GM18511 (cell line): Measurements from ENCODE around the gene ADARB2.

Experiments
- ATAC-seq: cut with Tn5 transposase; IDR thresholded peaks from one replicate; pipeline ENCODE4 v1.9.1; 2021; ENCODE audit warnings: mild to moderate bottlenecking, moderate library complexity; ENCODE audit not compliant: unreplicated experiment

ADARB2 gene

DNA sequence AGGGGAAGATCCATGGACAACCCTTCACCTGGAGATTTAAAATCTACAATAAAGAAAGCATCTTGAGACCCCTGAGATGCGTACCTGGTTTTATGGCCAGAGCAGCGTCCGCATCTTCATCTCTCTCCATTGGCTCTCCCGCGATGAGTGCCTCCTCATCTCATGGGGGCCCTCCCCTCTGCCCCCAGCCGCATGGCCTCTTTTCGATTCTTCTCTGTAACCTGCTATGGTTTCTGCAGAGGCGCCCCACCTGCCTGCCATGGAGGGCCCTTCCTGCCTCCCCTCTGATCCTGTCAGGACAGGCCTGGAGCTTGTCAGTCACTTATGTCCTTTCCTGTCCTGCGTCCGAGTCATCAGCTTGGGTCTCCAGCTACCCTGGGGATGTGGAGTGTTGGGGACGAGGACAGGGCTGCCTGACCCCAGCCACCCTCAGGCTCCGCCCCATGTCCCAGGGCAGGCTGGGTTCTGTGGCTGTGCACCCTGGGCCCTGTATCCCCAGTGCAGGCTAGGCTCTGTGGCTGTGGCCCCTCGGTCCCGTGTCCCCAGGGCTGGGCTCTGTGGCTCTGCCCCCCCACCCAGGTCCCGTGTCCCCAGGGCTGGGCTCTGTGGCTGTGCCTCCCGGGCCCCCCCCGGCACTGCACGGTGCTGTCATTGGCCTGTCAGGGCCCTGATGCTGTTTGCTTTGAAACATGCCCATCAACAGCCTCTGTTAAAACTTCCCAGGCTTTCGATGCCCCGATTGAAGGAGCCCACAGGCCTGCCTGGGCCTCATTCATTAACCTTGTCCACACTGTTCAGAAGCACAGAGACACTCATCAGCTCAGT, 581.3 kb downstream of the ADARB2 start:
- ATAC-seq = no peak

DNA sequence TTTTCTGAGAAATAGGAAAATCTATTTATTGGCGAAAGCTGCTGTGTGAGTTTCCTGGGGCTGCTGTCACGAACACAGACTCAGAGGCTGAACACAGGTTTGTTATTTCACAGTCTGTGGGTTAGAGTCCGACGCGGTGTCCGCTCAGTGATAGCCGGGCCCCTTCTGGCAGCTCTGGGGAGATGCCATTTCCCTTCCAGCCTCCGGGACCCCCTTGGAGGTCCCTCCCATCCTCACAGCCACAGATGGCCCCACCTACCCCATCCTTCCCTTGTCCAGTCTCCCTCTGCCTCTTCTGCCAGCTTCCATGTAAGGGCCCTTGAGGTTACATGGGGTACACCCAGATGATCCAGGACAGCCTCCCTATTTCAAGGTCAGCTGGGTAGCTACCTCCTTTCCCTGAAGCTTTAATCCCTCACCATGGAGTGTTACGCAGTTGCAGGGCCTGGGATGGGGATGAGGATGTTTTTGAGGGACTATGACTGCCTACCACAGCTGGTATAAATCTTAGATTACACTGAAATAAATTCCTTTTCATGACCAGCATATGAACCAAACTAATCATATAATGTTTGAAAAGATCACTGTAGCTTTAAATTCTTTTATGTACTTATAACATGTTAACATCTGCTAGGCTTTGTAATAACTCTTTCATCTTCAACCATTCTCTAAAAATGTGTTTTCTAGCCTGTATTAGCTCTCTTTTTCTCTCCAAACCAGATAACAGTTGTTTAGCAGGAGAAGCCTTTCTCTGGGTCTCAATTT, 582.6 kb downstream of the ADARB2 start:
- ATAC-seq = no peak

- ATAC-seq = no peak
These were observed 583.4 kb downstream of the ADARB2 start for GRCh38 chr10:1153805-1154351.

DNA sequence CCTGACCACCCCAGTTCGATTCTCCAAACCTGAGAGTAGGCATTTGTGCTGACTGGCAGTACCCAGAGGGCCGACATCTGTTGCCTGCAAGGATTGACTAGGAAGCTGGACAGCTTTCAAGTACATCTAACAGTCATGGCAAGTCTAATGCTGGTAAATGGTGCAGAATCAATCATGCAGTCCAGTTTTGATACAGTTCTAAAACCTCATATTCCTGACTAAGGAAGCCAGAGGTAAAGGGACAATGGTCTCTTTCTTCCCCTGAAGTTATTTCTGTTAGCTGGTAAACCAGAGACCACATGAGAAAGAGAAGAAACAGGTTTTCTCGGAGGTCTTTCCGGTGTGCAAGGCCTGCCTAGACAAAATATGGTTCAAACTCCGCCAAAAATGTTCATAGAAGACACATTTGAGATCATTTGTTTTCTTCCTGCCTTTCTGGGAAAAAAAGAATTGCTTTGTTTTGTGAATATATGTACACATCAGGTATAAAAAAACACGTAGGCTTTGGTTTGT, 584.0 kb downstream of the ADARB2 start:
- no peak for ATAC-seq

DNA sequence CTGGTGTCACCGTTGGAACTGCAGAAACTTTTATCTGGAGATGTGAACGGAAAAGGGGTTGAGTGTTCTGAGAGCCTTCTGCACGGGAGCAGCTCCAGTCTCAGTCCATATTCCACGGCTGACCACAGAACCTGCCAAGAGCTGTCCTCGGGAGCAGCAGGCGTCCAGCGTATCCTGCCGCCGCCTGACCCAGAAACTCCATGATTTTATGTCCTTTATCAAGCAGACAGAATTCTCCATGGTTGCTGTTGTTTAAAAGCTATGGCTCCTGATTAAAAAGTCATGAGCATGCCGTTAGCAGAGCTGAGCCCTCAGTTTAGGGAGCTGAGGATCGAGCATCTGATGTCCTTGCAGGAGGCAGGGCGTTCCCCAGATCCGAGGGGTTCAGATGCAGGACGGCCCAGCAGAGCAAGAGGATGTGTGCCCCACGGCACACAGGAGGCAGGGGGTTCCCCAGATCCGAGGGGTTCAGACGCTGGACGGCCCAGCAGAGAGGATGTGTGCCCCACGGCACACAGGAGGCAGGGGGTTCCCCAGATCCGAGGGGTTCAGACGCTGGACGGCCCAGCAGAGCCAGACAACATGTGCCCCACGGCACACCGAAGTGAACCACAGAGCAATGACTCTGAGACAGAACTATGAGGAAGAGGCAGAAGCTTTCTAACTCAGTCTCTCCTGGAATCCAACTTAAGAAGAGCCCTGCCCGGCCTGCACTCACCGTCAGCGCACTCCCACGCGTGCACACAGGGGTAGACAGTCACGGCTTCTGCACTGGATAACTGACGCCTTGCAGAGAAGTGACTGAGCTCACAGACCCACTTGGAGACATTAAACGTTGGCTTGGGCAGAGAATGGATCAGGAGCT, 584.7 kb downstream of the ADARB2 start:
- no peak for ATAC-seq

DNA sequence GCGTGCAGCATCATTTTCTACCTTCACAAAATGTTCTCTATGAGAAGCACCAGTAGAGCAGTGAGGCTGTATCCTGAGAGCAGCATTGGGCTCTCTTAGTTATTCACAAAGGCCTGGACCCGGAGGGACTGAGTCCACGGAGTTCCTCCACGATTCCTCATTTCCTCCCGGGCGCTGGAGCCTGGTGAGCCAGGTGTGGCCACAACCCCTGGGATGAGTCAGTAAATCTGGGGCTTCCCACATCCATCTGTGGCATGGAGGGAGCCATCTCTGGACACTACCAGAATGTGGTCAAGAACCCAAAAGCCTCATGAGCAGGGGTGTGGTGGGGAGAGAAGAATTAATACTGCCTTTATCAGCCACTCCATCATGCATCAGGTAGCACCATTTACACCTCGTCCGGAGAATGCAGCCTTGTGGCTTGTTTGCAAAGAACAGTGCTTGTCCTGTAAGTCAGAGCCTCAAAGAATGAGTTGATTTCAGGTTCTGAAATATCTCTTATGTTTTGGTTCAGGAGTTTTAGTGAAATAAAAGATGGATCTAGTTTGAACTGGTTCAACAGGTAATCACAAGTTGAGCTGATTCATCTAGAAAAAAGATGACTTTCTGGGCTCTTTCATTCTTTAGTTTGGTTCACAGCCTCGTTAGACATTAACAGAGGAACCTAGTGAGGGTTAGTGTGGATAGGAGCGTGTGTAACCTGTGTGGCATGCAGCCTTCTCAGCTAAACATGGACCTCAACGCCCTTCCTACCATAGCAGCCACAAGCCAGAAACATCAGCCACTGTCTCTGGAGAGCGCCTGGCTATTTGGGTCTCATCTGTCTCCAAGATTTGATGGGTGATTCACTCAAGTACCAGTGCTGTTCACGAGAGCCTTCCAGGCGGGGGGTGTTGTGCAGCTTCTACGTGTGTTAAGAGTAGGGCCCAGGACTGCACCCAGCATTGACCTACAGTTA, 586.0 kb downstream of the ADARB2 start:
- ATAC-seq = peak; percentile 80

GRCh38 chr10:1150638-1150955, 586.7 kb downstream of the ADARB2 start:
- ATAC-seq = no peak

GRCh38 chr10:1149793-1150637, 587.3 kb downstream of the ADARB2 start:
- no peak for ATAC-seq

- ATAC-seq = no peak
These were observed 588.3 kb downstream of the ADARB2 start for GRCh38 chr10:1148855-1149605.

DNA sequence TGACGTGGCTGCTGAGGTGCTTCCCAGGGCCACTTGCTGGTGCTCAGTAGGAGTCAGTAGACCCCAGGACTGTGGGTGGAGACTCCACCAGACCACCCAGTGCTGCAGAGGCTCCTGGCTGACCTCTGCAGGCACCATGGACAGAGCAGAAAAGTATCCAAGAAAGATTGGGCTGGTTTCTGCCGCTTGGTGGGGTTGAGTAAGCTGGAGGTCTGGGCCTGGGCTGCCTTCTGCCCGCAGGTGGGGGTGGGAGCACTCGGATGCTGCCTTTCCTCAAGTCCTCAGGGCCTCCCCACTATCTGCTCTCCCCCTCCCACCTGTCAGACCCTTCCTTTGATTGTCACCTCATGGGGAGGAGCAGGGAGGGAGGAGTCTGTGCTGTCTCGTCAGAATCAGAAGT, 589.5 kb downstream of the ADARB2 start:
- ATAC-seq = no peak

DNA sequence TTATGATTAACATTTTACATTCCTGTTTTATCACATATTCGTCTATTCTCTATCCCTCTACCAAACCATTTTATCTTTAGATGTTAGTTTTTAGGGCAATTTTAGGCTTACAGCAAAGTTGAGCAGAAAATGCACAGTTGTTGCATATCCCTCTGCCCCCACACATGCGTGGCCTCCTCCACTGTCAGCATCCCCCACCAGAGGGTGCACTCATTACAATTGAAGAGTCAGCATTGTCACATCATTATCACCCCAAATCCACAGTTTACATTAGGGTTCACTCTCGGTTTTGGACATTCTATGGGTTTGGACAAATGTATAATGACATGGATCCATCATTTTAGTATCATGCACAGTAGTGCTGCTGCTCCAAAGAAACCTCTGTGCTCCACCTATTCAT, 594.7 kb downstream of the ADARB2 start:
- no peak for ATAC-seq

DNA sequence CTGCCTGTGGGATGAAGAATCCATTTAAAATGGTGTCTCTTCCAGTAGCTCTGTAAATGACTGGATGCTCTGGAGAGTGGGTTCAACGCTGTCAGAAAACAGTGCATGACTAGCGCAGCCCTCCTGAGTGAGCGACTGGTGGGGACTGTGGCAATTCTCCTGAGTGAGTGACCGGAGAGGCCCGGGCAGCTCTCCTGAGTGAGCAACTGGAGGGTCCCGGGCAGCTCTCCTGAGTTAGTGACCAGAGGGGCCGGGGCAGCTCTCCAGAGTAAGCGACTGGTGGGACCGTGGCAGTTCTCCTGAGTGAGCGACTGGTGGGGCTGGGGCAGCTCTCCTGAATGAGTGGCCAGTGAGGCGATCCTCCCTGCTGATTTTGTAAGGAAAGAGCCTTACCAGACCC, 595.6 kb downstream of the ADARB2 start:
- ATAC-seq = no peak

DNA sequence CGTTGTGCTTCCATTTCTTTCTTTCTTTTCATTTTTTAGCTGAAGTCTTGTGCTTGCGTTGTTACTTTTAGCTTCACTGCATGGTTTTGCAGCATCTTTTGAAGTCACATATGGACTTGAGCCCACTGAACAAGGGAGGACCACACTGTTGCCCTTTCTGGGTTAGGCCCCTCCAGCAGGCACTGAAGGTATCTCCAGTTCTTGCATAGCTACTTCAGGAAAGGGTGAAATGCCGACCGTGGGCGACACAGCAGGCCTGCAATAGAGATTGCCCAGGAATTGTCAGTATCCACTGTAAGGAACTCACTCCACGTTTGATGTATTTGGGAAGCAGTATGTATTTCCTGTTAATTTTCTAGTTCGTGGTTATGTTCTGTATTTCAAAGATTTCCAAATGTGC, 596.1 kb downstream of the ADARB2 start:
- no peak for ATAC-seq

DNA sequence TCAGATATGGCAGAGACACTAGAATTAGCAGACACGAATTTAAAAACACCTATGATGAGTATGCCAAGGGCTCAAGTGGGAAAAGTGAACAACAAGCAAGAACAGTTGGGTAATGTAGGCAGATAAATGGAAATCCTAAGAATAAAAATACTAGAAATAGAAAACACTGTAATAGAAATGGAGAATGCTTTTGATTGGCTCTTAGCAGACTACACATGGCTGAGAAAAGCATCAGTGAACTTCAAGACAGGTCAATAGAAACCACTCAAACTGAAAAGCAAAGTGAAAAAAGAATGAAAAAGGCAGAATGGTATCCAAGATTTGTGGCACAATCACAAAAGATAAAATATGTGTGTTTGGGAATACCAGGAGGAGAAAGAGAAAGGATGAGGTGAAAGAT, 598.8 kb downstream of the ADARB2 start:
- ATAC-seq = no peak

DNA sequence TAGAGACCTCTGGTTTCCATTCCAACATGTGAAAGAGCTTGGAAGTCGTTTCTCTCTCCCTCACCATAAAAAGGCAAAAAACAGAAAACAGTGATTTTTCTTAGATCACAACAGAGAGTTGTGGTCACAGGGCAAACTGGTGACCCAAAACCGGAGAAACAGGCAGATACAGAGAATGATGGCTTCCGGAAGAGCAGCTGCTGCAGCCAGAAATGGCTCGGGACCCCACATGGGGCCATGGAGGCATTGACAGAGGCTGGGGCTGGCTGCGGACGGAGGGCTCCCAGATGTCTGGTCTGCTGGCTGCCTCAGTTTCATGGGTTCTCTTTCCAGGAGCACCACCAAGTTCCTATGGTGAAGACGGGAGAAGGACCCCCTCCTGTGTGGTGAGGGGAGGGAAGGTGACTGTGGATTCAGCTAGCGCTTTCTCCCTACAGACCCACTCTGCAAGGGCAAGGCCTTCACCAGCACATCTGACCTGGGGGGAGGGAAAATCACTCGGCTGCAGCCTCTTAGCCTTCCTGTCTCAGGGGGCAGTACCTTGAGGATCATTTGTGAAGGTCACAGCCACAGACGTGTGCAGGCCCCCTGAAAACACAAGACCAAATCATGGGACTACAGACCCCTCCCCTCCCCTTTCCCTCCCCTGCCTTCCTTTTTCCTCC, 599.7 kb downstream of the ADARB2 start:
- ATAC-seq = no peak

DNA sequence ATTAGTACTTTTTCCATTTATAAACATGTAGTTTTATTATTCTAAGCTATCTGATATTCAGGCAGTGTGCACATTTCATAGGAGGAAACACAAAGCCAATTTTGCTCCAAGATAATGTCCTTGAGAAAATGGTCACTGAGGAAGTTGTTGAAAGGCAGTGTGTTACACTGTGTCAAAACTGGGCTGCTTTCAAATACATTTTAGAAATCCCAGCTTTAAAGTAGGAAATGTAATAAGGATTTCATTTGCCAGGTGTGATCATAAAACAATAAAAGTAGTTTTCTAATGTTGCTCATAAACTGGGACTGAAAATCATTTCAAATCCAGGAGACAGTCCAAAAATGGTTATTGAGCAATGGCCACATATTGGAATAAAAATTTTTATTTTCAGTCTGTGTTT, 601.1 kb downstream of the ADARB2 start:
- no peak for ATAC-seq

GRCh38 chr10:1134156-1134555, 603.2 kb downstream of the ADARB2 start:
- ATAC-seq = no peak
